ENCODE data around the gene FHOD3.

GRCh38 chr18:36526611-36527010 lies 229.1 kb downstream of the FHOD3 start:
- TF ChIP-seq POLR2A (IDR thresholded peaks at IDR 0.05; ENCODE audit: low read length) (no peak), GATA1 (IDR thresholded peaks at IDR 0.05; ENCODE audit: low read depth, low read length) (no peak)
